HepG2 (cell line): ENCODE results near the gene RASGRP2.

Experiments used
- GABPA ChIP-seq, 2 experiments: IDR thresholded peaks; 2 replicates each; pipeline ENCODE4 v1.6.1; 2011 to 2016; ENCODE audit warnings: low read depth in 2 of 2, low read length in 1 of 2, missing biosample characterization in 1 of 2, missing genetic modification characterization in 1 of 2
- KAT7 ChIP-seq: IDR thresholded peaks from 2 replicates; pipeline ENCODE4 v1.6.1; 2018; ENCODE audit warnings: borderline replicate concordance, missing compliant biosample characterization
- MIER3 ChIP-seq: IDR thresholded peaks from 2 replicates; pipeline ENCODE4 v1.6.1; 2016; ENCODE audit warnings: missing compliant biosample characterization, borderline replicate concordance
- SETDB1 ChIP-seq: sonication (generic); formaldehyde crosslinking; IDR thresholded peaks from 2 replicates; pipeline ENCODE4 v1.5.1; 2020; ENCODE audit warnings: missing genetic modification reagents, mild to moderate bottlenecking, borderline replicate concordance
- TAF1 ChIP-seq: sonication (generic); formaldehyde crosslinking; IDR thresholded peaks from 2 replicates; pipeline ENCODE4 v1.4.0; 2020; ENCODE audit warnings: missing genetic modification reagents
- ZNF10 ChIP-seq: sonication (generic); formaldehyde crosslinking; IDR thresholded peaks from 2 replicates; pipeline ENCODE4 v1.4.0; 2020; ENCODE audit warnings: mild to moderate bottlenecking, low read depth, missing genetic modification reagents, borderline replicate concordance
- TF ChIP-seq, protein P1 (sequence below): sonication (generic); formaldehyde crosslinking; IDR thresholded peaks from 2 replicates; pipeline ENCODE4 v1.5.0; 2020; ENCODE audit warnings: mild to moderate bottlenecking, missing genetic modification reagents, moderate library complexity
- TF ChIP-seq, protein P2 (sequence below): sonication (generic); formaldehyde crosslinking; IDR thresholded peaks from 2 replicates; pipeline ENCODE4 v1.9.0; 2022; ENCODE audit warnings: low read depth, missing genetic modification reagents

DNA sequence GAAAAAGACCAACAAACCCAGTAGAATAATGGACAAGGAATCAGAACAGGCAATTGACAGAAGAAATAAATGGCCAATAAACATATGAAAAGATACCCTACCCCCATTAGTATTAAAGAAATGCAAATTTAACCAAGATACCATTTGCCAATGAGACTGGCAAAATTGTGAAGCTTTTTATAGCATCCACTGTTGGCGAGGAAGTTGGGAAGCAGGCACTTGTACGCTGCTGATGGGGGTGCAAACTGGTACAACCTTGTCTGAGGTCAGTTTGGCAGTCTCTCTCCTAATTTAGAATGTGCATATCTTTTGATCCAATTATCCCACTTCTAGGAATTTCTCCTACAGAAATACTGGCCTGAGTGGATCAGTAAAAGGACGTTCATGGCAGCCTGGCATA is 12.3 kb downstream of the RASGRP2 start:
- no peak for TF ChIP-seq MIER3 (CRISPR knock-in tag)
- no peak for TF ChIP-seq GABPA (IDR thresholded peaks at IDR 0.05; ENCODE audit: low read depth, low read length)
- TF ChIP-seq GABPA (CRISPR knock-in tag; IDR thresholded peaks at IDR 0.05; ENCODE audit: low read depth) = no peak
- TF ChIP-seq, protein P1, sequence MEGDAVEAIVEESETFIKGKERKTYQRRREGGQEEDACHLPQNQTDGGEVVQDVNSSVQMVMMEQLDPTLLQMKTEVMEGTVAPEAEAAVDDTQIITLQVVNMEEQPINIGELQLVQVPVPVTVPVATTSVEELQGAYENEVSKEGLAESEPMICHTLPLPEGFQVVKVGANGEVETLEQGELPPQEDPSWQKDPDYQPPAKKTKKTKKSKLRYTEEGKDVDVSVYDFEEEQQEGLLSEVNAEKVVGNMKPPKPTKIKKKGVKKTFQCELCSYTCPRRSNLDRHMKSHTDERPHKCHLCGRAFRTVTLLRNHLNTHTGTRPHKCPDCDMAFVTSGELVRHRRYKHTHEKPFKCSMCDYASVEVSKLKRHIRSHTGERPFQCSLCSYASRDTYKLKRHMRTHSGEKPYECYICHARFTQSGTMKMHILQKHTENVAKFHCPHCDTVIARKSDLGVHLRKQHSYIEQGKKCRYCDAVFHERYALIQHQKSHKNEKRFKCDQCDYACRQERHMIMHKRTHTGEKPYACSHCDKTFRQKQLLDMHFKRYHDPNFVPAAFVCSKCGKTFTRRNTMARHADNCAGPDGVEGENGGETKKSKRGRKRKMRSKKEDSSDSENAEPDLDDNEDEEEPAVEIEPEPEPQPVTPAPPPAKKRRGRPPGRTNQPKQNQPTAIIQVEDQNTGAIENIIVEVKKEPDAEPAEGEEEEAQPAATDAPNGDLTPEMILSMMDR (CRISPR knock-in tag) = no peak
- TF ChIP-seq SETDB1 (CRISPR knock-in tag) = no peak
- TF ChIP-seq ZNF10 (CRISPR knock-in tag) = no peak
- TF ChIP-seq, protein P2, sequence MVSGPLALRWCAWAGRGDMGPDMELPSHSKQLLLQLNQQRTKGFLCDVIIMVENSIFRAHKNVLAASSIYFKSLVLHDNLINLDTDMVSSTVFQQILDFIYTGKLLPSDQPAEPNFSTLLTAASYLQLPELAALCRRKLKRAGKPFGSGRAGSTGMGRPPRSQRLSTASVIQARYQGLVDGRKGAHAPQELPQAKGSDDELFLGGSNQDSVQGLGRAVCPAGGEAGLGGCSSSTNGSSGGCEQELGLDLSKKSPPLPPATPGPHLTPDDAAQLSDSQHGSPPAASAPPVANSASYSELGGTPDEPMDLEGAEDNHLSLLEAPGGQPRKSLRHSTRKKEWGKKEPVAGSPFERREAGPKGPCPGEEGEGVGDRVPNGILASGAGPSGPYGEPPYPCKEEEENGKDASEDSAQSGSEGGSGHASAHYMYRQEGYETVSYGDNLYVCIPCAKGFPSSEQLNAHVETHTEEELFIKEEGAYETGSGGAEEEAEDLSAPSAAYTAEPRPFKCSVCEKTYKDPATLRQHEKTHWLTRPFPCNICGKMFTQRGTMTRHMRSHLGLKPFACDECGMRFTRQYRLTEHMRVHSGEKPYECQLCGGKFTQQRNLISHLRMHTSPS (CRISPR knock-in tag) = no peak
- no peak for TF ChIP-seq KAT7 (CRISPR knock-in tag)
- TF ChIP-seq TAF1 = no peak
